HepG2 (cell line): ENCODE results near the gene PARP1. TPM values are rescaled to one million over a fixed set of nuclear protein-coding genes. Genes with fewer than 3 reads are reported as not detected.

Experiments
- ATAD3A ChIP-seq: sonication (generic); formaldehyde crosslinking; IDR thresholded peaks from 2 replicates; pipeline ENCODE4 v1.4.0; 2020; ENCODE audit warnings: missing genetic modification reagents
- GZF1 ChIP-seq: sonication (generic); formaldehyde crosslinking; IDR thresholded peaks from 2 replicates; pipeline ENCODE4 v1.5.1; 2020; ENCODE audit warnings: mild to moderate bottlenecking, missing genetic modification reagents
- JUND ChIP-seq: sonication (generic); formaldehyde crosslinking; IDR thresholded peaks from 2 replicates; pipeline ENCODE4 v1.8.0; 2022; ENCODE audit warnings: mild to moderate bottlenecking, missing genetic modification reagents
- MAZ ChIP-seq, 2 experiments: sonication (generic) in 1 of 2; formaldehyde crosslinking in 1 of 2; IDR thresholded peaks; 2 replicates each; pipeline versions ENCODE4 v1.5.0 to v1.6.1; 2012 to 2020; ENCODE audit warnings: low read depth in 2 of 2, mild to moderate bottlenecking in 2 of 2, borderline replicate concordance in 1 of 2, improper control_type of control experiment in 1 of 2, low read length in 1 of 2, missing genetic modification reagents in 1 of 2, moderate library complexity in 1 of 2
- POGZ ChIP-seq: sonication (generic); formaldehyde crosslinking; IDR thresholded peaks from 2 replicates; pipeline ENCODE4 v1.4.0; 2020; ENCODE audit warnings: mild to moderate bottlenecking, missing genetic modification reagents
- PRDM4 ChIP-seq: sonication (generic); formaldehyde crosslinking; IDR thresholded peaks from 2 replicates; pipeline ENCODE4 v1.9.0; 2021; ENCODE audit warnings: missing genetic modification reagents, borderline replicate concordance
- SAFB2 ChIP-seq: sonication (generic); formaldehyde crosslinking; IDR thresholded peaks from 2 replicates; pipeline ENCODE4 v1.5.1; 2020; ENCODE audit warnings: missing genetic modification reagents, low read depth, mild to moderate bottlenecking, borderline replicate concordance
- ZNF501 ChIP-seq: sonication (generic); formaldehyde crosslinking; IDR thresholded peaks from 2 replicates; pipeline ENCODE4 v1.5.1; 2020; ENCODE audit warnings: mild to moderate bottlenecking, moderate library complexity, missing genetic modification reagents
- ZNF816 ChIP-seq: sonication (generic); formaldehyde crosslinking; IDR thresholded peaks from 2 replicates; pipeline ENCODE4 v1.8.0; 2022; ENCODE audit warnings: missing genetic modification reagents, mild to moderate bottlenecking, borderline replicate concordance
- ZNF883 ChIP-seq: sonication (generic); formaldehyde crosslinking; IDR thresholded peaks from 2 replicates; pipeline ENCODE4 v1.5.1; 2020; ENCODE audit warnings: mild to moderate bottlenecking, missing genetic modification reagents; ENCODE audit errors: not compliant biosample characterization
- polyA plus RNA-seq, 8 experiments: library from polyadenylated mRNA; depleted of rRNA in 3 of 8; stranded (reverse) in 7 of 8; unstranded in 1 of 8; fragments of >200 nt; fragmentation: Illumina TruSeq in 4 of 8; extraction: Trizol in 4 of 8; gene quantifications; 2 replicates each; pipeline versions ENCODE4 v1.2.1 to v1.2.3, GENCODE V29; 2011 to 2016; ENCODE audit warnings: low read depth in 4 of 8, missing spikeins in 1 of 8, mixed read lengths in 1 of 8; ENCODE audit not compliant: insufficient read depth in 1 of 8
- total RNA-seq, 5 experiments: library from RNA; depleted of rRNA; stranded (reverse); fragments of >200 nt; fragmentation: Illumina TruSeq; extraction: Trizol; gene quantifications; 2 replicates each; pipeline ENCODE4 v1.2.3, GENCODE V29; 2016; ENCODE audit warnings: low read depth in 1 of 5
- TF ChIP-seq, protein P1 (sequence below), 2 experiments: sonication (generic) in 1 of 2; formaldehyde crosslinking in 1 of 2; IDR thresholded peaks; 2 replicates each; pipeline versions ENCODE4 v1.4.0 to v1.6.1; 2018 to 2020; ENCODE audit warnings: missing genetic modification reagents in 2 of 2, borderline replicate concordance in 1 of 2, low read depth in 1 of 2, mild to moderate bottlenecking in 1 of 2, missing biosample characterization in 1 of 2

PARP1 gene
- total and polyA plus RNA-seq, 2 of the 13 experiments (the other 11 are each of a cell fraction or from before 2014, with no cell fraction given): 50.1 to 85.2 TPM

- no peak for TF ChIP-seq PRDM4 (CRISPR knock-in tag)
- TF ChIP-seq ZNF501 (CRISPR knock-in tag): no peak
- no peak for TF ChIP-seq POGZ (CRISPR knock-in tag)
- TF ChIP-seq, protein P1, sequence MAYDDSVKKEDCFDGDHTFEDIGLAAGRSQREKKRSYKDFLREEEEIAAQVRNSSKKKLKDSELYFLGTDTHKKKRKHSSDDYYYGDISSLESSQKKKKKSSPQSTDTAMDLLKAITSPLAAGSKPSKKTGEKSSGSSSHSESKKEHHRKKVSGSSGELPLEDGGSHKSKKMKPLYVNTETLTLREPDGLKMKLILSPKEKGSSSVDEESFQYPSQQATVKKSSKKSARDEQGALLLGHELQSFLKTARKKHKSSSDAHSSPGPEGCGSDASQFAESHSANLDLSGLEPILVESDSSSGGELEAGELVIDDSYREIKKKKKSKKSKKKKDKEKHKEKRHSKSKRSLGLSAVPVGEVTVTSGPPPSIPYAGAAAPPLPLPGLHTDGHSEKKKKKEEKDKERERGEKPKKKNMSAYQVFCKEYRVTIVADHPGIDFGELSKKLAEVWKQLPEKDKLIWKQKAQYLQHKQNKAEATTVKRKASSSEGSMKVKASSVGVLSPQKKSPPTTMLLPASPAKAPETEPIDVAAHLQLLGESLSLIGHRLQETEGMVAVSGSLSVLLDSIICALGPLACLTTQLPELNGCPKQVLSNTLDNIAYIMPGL (CRISPR knock-in tag; IDR thresholded peaks at IDR 0.05; ENCODE audit: borderline replicate concordance in 1 of 2, low read depth in 1 of 2): no peak
- TF ChIP-seq ZNF816: no peak
- no peak for TF ChIP-seq ATAD3A
- TF ChIP-seq SAFB2 (CRISPR knock-in tag): no peak
- no peak for TF ChIP-seq GZF1 (CRISPR knock-in tag)
- no peak for TF ChIP-seq MAZ (IDR thresholded peaks at IDR 0.05; ENCODE audit: borderline replicate concordance, low read depth, low read length)
- no peak for TF ChIP-seq MAZ (CRISPR knock-in tag; IDR thresholded peaks at IDR 0.05; ENCODE audit: low read depth)
- no peak for TF ChIP-seq ZNF883 (CRISPR knock-in tag)
- no peak for TF ChIP-seq JUND (CRISPR knock-in tag)
- TF ChIP-seq, all 625 proteins: peak for 0
These were observed 9.5 kb upstream of the PARP1 start (continued) for GRCh38 chr1:226417350-226417749.
